Measurements from ENCODE around the gene PCDHGC5.

- TF ChIP-seq, protein P1, sequence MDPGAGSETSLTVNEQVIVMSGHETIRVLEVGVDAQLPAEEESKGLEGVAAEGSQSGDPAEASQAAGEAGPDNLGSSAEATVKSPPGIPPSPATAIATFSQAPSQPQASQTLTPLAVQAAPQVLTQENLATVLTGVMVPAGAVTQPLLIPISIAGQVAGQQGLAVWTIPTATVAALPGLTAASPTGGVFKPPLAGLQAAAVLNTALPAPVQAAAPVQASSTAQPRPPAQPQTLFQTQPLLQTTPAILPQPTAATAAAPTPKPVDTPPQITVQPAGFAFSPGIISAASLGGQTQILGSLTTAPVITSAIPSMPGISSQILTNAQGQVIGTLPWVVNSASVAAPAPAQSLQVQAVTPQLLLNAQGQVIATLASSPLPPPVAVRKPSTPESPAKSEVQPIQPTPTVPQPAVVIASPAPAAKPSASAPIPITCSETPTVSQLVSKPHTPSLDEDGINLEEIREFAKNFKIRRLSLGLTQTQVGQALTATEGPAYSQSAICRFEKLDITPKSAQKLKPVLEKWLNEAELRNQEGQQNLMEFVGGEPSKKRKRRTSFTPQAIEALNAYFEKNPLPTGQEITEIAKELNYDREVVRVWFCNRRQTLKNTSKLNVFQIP (CRISPR knock-in tag; IDR thresholded peaks at IDR 0.05; ENCODE audit: borderline replicate concordance, low read depth), result no peak
- TF ChIP-seq, protein P2, sequence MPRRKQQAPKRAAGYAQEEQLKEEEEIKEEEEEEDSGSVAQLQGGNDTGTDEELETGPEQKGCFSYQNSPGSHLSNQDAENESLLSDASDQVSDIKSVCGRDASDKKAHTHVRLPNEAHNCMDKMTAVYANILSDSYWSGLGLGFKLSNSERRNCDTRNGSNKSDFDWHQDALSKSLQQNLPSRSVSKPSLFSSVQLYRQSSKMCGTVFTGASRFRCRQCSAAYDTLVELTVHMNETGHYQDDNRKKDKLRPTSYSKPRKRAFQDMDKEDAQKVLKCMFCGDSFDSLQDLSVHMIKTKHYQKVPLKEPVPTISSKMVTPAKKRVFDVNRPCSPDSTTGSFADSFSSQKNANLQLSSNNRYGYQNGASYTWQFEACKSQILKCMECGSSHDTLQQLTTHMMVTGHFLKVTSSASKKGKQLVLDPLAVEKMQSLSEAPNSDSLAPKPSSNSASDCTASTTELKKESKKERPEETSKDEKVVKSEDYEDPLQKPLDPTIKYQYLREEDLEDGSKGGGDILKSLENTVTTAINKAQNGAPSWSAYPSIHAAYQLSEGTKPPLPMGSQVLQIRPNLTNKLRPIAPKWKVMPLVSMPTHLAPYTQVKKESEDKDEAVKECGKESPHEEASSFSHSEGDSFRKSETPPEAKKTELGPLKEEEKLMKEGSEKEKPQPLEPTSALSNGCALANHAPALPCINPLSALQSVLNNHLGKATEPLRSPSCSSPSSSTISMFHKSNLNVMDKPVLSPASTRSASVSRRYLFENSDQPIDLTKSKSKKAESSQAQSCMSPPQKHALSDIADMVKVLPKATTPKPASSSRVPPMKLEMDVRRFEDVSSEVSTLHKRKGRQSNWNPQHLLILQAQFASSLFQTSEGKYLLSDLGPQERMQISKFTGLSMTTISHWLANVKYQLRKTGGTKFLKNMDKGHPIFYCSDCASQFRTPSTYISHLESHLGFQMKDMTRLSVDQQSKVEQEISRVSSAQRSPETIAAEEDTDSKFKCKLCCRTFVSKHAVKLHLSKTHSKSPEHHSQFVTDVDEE (CRISPR knock-in tag; IDR thresholded peaks at IDR 0.05), result no peak
- no peak for TF ChIP-seq ZFP30 (CRISPR knock-in tag; IDR thresholded peaks at IDR 0.05)
- no peak for TF ChIP-seq TCF4 (CRISPR knock-in tag; IDR thresholded peaks at IDR 0.05; ENCODE audit: borderline replicate concordance)
Measured at GRCh38 chr5:141496038-141496437, 7.2 kb downstream of the PCDHGC5 start.

Measured in SK-N-SH treated with all-trans-retinoic acid at 6 μM for 48 hours (cell line).